GM18499 (cell line): Measurements from ENCODE around the gene CAPN1.
"Not testable (repeated sequence)": the region's sequence is repeated elsewhere in the genome, so short reads cannot be mapped to it uniquely, and the experiment has no call there.

Source experiments
- ATAC-seq: cut with Tn5 transposase; IDR thresholded peaks from one replicate; pipeline ENCODE4 v1.9.1; 2021; ENCODE audit warnings: moderate number of reproducible peaks; ENCODE audit not compliant: insufficient read depth, unreplicated experiment

CAPN1 gene

GRCh38 chr11:65157336-65157735 is 24.4 kb upstream of the CAPN1 start:
- no peak for ATAC-seq

GRCh38 chr11:65159012-65159411 is 22.7 kb upstream of the CAPN1 start:
- ATAC-seq: no peak

- ATAC-seq: no peak
Measured at GRCh38 chr11:65160643-65161042, 21.1 kb upstream of the CAPN1 start.

DNA sequence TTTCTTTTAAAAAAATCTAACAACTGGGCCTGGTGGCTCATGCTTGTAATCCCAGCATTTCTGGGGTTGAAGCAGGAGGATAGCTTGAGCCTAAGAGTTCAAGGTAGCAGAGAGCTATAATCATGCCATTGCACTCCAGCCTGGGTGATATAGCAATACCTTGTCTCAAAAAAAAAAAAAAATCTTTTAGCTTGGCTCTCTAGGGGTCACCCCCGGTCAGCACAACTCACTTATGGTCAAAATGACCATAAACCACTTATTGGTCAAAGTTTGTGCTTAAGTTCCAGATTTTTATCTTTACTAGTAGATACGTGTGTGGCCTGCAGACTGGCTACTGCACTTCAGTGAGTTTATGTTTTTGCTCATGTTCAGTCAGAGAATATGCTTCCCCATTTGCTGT is 18.0 kb upstream of the CAPN1 start:
- ATAC-seq: no peak

DNA sequence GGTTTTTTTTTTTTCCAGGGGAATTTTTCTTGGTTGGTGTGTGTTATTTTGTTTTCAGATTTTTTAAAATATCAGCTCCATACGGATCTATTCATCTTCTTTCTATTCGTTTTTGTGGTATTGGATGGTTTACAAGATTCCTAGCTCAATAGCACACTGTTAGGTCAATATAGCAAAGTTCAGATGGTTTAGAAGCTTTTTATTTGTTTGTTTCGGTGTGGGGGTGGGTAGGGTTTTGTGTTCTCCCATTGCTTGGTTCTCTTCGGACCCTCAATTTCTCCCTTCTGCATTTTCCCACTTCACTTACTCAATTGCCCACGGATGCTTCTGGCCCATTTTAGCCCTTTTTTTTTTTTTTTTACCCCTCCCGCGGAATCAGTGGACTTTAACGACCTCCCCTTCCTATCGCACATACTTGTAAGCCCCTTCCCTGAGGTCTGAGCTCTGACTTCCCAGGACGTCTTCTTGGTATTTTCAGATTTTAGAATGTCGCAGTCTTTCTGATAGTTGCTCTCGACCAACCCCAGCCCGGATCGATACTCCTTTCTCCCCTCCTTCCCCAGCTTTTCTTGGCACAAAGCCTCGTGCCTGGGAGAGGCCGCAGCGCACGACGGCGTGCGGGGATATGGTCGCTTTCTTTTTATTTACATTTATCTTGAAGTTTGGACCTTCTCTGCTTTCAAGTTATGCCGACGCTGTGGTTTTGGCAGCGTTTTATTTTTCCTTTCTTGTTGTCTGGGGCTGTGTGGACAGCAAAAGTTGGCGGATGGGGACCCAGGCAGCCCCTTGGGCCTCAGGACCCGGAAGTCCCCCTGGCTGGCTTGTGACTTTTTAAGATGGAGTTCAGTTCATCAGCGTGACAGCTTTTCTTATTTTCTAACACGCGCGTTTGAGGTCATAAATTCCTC is 16.1 kb upstream of the CAPN1 start:
- no peak for ATAC-seq

DNA sequence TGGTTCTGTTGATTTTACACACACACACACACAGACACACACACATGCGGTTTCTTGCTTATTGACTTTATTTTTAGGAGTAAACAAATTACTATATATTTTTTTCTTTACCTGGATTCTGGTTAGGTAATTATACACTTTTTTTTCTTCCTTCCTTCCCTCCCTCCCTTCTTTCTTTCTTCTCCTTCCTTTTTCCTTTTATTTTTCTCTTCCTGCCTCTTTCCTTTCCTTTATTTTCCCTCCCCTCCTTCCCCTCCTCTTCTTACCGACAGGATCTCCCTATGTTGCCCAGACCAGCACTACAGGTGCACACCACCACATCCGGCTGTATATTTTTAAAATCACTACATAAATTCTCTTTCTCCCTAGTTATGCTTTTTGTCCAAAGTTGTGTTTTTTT is 14.8 kb upstream of the CAPN1 start:
- ATAC-seq: no peak

- no peak for ATAC-seq
Measured at GRCh38 chr11:65167656-65168055, 14.1 kb upstream of the CAPN1 start.

GRCh38 chr11:65169164-65169641 is 12.5 kb upstream of the CAPN1 start:
- ATAC-seq: no peak

DNA sequence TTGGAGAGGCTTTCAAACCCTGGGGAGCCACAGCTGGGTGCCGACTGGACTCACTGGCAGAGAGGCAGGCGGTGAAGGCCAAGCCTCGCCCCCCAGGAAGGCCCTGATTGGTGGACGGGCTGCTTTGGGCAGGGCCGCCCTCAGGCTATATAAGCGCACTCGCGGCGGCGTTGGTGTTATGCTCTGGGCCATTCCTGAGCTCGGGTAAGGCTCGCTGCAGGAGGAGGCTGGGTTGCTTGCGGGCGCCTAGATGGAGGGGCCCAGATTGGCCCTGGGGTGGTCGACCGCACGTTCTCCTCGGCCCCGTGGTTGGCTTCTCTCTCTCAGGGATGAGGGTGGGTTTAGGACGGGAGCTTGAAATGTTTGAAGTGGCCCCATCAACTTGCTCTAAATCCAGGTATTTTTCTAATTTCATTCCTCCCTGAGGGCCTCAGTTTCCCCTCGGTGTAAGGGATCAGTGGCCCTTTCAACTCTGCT is 11.6 kb upstream of the CAPN1 start, which contains the start of gene SPDYC:
Gene SPDYC (plus strand): TSS at position 176 of the 477 bp plus-strand sequence. CDS start 1,125 bp downstream, outside the sequence.
- ATAC-seq: no peak

DNA sequence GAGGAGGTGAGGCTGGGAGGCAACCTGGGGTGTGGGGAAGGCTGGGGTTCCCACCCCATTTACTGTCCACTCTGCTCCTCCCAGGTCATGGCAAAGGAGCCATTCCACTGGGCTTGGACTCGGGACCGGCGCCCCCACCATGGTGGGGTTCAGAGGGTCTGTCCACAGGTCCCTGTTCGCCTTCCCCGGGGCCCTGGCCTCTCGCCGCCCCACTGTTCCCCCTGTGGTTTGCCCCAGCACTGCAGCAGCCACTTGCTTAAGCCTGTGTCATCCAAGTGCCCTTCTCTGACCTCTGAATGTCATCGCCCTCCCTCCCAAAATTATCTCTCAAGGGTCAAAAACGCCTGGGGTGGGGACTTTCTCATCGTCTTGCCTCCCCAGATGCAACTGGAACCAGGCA is 9.1 kb upstream of the CAPN1 start:
- ATAC-seq: no peak

DNA sequence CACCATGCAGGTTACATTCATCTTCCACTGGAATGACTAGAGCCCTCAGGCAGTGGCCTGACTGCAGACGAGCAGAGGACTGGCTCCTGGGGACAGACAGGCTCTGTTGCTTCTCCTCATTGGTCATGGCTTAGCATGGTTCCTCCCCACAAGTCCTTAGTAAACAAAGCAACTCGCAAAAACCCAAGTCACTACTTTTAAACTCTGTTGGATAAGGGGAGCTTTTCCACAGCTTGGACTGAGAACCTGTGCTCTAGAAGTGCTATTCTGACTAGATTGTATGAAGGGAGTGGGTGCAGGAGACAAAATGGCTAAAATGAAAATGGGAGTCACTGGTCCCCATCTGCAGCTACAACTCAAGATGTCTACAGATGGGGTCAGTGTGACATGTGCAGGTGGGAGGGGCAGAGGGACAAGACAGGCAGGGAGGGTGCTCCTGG is 7.1 kb upstream of the CAPN1 start:
- ATAC-seq: not testable (repeated sequence)

DNA sequence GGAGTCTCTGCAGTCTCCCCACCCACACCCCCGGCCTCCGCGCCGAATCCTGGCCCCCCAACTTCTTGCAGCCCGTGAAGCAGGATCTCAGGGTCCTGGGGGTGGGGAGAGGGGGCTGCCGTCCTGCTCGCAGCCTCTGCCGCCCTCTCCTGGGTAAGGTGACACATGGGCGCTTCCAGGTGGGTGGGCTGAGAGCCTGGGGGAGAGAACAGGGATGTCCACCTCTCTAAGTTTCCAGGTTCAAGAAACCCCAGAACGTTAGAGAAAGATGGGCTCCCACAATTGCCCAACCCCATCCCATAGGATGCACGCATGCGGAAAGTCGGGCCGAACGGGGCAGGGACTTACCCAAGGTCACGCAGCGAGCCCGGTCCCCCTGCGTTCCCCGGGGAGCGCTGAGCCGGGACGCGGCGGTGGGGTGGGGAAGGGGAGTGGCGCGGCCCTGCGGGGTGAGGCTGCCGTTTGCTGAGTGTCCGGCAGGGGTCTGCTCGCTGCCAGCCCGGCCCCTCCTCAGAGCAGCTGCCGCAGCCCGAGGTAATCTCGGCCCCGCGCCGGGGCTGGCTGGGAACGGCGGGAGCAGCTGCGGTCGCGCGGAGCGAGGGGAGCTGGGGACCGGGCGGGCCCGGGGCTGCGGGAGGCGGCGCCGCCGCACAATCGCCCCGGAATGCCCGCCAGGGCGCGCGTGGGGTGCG is 705 bp upstream of the CAPN1 start:
- no peak for ATAC-seq

GRCh38 chr11:65182258-65183170 is 786 bp downstream of the CAPN1 start:
- no peak for ATAC-seq

DNA sequence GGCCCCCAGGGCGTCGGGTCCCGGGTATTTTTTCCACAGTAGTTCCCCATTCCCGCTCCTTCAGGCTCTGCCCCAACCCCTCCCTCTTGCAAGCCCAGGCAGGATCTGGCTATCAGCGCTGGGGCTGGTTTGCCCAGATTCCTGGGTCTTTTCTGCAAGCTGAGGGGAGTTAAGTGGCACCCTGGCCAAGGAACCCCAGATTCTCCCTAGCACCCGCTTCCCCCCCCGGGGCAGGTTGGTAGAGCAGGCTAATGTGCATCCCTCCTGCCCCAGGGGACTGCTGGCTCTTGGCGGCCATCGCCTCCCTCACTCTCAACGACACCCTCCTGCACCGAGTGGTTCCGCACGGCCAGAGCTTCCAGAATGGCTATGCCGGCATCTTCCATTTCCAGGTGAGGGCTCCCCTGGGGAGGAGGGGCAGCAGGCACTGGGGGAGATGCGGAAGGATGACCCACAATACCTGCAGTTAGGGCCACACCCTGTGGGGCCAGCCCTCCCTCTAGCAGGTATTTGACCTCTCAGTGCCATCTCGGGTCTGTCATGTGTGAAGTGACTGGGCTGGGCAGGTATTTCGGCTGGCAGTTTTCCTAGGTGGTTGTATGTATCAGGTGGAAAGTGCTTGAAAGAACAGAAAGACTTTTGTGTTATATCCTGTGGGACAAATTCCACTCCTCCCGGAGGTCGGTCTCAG is 1.6 kb downstream of the CAPN1 start:
- no peak for ATAC-seq

DNA sequence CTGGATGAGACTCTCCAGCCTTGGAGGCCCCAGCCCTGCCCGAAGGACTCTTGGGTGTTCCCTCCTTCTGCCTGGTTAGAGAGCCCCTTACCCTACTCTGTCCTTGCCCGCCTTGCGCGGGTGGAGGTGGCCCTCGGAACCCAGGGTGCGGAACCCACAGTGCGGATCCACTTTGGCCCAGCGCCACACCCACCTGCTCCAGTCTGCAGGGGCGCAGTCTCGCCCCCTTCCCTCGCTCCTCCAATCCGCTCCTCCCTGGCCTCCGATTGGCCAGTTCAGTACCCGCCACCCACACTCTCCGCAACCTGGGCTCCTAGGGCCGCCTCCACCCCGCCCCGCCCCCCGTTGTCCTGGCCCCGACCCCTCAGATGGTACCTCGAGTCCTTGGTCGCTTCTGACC is 2.4 kb downstream of the CAPN1 start:
- ATAC-seq: no peak

DNA sequence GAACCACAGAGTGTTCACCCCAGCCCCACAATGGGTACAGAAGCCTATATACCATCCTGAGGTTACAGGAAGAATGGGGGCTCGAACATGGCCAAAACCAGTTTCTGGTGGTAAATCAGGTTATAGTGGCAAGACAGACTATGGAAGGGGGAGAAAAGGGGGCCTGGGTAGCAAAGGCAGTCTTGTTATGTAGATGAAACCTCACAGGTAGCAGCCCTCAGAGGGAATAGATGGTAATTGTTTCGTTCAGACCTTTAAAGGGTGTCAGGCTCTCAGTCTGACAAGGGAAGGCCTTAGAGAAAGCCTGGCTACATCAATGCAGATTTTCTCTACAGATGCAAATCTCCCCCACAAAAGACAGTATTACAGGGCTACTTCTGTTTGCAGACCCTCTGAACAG is 3.4 kb downstream of the CAPN1 start:
- ATAC-seq: no peak

GRCh38 chr11:65185869-65186341 is 4.2 kb downstream of the CAPN1 start:
- no peak for ATAC-seq

- no peak for ATAC-seq
Measured at GRCh38 chr11:65186701-65187100, 5.0 kb downstream of the CAPN1 start.

- ATAC-seq: no peak
Measured at GRCh38 chr11:65187146-65187675, 5.5 kb downstream of the CAPN1 start.
